ENCODE data around the gene GLP2R.

Gene GLP2R

DNA sequence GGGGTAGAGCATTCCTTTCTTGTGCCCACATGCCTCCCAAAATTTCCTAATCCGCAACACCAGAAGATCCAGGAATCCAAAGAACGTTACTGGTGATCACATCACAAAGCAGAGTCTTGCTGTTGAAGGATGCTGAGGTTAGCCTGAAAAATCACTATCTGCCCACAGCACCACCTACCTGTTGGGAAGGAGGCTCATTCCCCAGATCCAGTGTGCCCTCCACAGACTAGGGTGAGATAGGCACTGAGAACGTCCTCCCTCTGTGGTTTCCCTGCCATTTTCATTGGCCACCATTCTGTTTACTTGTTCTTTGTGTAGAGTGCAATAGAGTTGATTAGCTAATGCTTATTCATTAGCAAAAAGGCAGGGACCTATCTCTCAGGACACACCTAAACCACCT is 49.0 kb downstream of the GLP2R start:
- no peak for DNase-seq (ENCODE audit: low spot score)
- TF ChIP-seq, protein P1, sequence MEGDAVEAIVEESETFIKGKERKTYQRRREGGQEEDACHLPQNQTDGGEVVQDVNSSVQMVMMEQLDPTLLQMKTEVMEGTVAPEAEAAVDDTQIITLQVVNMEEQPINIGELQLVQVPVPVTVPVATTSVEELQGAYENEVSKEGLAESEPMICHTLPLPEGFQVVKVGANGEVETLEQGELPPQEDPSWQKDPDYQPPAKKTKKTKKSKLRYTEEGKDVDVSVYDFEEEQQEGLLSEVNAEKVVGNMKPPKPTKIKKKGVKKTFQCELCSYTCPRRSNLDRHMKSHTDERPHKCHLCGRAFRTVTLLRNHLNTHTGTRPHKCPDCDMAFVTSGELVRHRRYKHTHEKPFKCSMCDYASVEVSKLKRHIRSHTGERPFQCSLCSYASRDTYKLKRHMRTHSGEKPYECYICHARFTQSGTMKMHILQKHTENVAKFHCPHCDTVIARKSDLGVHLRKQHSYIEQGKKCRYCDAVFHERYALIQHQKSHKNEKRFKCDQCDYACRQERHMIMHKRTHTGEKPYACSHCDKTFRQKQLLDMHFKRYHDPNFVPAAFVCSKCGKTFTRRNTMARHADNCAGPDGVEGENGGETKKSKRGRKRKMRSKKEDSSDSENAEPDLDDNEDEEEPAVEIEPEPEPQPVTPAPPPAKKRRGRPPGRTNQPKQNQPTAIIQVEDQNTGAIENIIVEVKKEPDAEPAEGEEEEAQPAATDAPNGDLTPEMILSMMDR (IDR thresholded peaks at IDR 0.05; ENCODE audit: extremely low read depth, insufficient read depth, missing control alignments): no peak
- in situ Hi-C loops (cut with MboI; ENCODE audit: low pct_unique_long_range_greater_than_20kb, low sequenced_read_pairs, unreplicated experiment): no loop called here

DNA sequence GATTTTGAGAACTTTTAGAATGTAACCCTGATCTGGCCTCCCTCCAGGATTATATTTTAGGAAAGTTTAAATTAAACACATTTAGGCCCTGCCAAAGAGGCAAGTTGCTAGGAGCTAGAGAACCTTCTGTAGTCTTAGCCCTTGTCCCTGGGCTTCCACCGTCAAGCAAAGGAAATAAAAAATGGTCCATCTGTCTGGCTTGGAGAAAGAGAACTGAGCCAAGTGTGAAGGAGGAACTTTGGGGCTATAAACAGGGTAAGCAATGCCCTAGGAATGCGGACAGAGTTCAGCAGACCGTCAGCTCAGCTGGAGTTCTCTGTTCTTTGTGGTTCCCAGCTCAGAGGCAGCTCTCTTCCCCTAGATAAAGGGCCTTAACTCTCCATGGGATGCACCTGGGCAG is 49.7 kb downstream of the GLP2R start:
- in situ Hi-C loops (cut with MboI; ENCODE audit: low pct_unique_long_range_greater_than_20kb, low sequenced_read_pairs, unreplicated experiment): no loop called here
- TF ChIP-seq, protein P1 (IDR thresholded peaks at IDR 0.05; ENCODE audit: extremely low read depth, insufficient read depth, missing control alignments): no peak
- DNase-seq (ENCODE audit: low spot score): no peak

DNA sequence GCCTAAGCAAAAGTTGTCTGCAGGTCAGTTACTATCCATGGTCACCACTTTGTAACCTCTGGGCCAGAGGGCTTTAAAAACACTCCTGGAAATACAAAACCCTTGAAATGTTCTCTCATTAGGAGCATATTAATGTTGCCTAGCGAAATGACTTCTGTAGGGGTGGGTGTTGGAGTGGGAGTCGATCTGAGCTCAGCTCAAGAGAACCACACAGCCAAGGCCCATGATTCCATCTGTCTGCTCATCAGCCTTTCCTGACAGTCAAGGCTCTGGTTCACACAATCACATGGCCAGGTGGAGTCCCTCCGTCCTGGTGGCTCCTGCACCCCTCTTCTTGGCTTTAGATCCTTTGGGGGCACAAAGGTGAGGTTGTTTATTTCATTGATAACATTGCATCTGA is 52.6 kb downstream of the GLP2R start:
- no peak for DNase-seq (ENCODE audit: low spot score)
- in situ Hi-C loops (cut with MboI; ENCODE audit: low pct_unique_long_range_greater_than_20kb, low sequenced_read_pairs, unreplicated experiment): no loop called here
- TF ChIP-seq, protein P1 (IDR thresholded peaks at IDR 0.05; ENCODE audit: extremely low read depth, insufficient read depth, missing control alignments): no peak

DNA sequence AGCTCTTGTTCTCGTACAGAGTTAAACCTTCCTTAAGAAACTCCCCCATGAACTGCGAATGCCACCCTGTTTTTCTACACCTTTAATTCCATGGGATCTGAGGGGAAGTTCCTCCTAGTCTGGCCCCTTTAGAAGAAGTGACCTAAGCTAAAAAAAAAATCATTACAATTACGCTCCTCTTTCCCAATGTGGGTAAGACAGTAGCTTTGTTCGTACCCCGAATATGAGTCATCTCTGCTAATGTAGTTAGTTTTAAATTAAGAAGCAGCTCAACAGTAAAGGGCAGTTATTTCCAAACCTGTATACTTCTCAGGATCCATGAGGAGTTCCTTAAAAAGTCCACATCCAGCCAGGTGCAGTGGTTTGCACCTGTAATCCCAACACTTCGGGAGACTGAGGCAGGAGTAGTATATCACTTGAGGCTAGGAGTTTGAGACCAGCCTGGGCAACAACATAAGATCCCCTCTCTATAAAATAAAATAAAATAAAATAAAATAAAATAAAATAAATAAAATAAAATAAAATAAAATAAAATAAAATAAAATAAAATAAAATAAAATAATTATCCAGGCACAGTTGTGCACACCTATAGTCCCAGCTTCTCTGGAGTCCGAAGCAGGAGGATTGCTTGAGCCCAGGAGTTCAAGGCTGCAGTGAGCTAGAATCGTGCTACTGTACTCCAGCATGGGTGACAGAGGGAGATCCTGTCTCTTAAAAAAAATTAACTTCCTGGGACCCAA is 53.2 kb downstream of the GLP2R start:
- TF ChIP-seq, protein P1 (IDR thresholded peaks at IDR 0.05; ENCODE audit: extremely low read depth, insufficient read depth, missing control alignments): no peak
- no peak for DNase-seq (ENCODE audit: low spot score)
- in situ Hi-C loops (cut with MboI; ENCODE audit: low pct_unique_long_range_greater_than_20kb, low sequenced_read_pairs, unreplicated experiment): no loop called here

DNA sequence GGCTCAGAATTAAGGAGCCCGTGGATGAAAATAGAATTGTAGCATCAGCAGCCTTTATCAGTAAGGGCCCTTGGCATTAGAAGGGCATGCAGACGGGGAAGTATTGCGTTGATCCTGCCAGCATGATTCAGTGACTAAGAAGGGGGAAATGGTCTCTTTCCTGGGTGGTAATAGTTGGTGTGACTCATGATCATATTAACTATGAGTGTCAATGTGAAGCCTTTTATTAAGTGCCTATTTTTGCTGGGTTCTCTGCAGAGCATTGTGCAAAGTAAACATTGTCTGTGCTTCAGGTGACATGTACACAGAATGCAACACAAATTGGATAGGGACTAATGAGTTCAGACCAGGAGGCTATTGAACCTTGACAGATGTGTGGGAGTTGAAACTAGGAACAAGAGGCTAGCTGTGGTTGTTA is 54.9 kb downstream of the GLP2R start:
- in situ Hi-C loops (cut with MboI; ENCODE audit: low pct_unique_long_range_greater_than_20kb, low sequenced_read_pairs, unreplicated experiment): no loop called here
- TF ChIP-seq, protein P1 (IDR thresholded peaks at IDR 0.05; ENCODE audit: extremely low read depth, insufficient read depth, missing control alignments): no peak
- DNase-seq (ENCODE audit: low spot score): peak; percentile 45

DNA sequence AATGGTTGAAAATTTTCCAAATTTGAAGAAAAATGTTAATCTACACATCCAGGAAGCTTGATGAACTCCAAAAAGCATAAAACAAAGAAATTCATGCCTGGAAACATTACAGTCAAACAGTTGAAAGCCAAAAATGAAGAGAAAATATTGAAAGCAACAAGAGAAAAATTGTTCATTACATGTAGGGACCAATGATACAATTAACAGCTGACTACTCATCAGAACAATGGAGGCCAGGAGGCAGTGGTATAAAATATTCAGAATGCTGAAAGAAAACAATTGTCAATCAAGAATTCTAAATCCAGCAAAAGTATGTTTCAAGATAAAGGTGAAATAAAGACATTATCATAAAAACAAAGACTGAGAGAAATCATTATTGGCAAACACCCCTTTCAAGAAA is 57.7 kb downstream of the GLP2R start:
- DNase-seq (ENCODE audit: low spot score): no peak
- TF ChIP-seq, protein P1 (IDR thresholded peaks at IDR 0.05; ENCODE audit: extremely low read depth, insufficient read depth, missing control alignments): no peak
- in situ Hi-C loops (cut with MboI; ENCODE audit: low pct_unique_long_range_greater_than_20kb, low sequenced_read_pairs, unreplicated experiment): no loop called here
